Measurements from ENCODE around the gene TBC1D14. TPM values are rescaled to one million over a fixed set of nuclear protein-coding genes. Genes with fewer than 3 reads are reported as not detected.

TBC1D14 gene
- total RNA-seq, 2 donors from 2014 or later = 46.7 to 49.9 TPM

- ATAC-seq (ENCODE audit: insufficient number of reproducible peaks, low FRiP score, low read depth) (no peak), DNase-seq (ENCODE audit: low spot score) (no peak)
- TF ChIP-seq CTCF (IDR thresholded peaks at IDR 0.05) = no peak
- Histone ChIP-seq H3K9me3 (no peaks in the 10 kb centered on the region), H3K36me3 (no peaks in the 10 kb centered on the region), H3K27ac (no peak overlapping the region), H3K4me1 (ENCODE audit: control insufficient read depth in 1 of 2, low read depth in 2 of 2) (no peaks in the 10 kb centered on the region), H3K4me3 (no peak overlapping the region), H3K27me3 (replicated peaks; ENCODE audit: insufficient read depth) (no peaks in the 10 kb centered on the region)
These were observed 14.8 kb upstream of the TBC1D14 start for GRCh38 chr4:6894528-6895498.

GRCh38 chr4:6896035-6896434 is 13.6 kb upstream of the TBC1D14 start:
- DNase-seq (ENCODE audit: low spot score) (no peak), ATAC-seq (ENCODE audit: insufficient number of reproducible peaks, low FRiP score, low read depth) (no peak)
- Histone ChIP-seq H3K9me3 (no peaks in the 10 kb centered on the region), H3K27ac (no peak overlapping the region), H3K27me3 (replicated peaks; ENCODE audit: insufficient read depth) (no peaks in the 10 kb centered on the region), H3K4me1 (ENCODE audit: control insufficient read depth in 1 of 2, low read depth in 2 of 2) (no peaks in the 10 kb centered on the region), H3K36me3 (no peaks in the 10 kb centered on the region), H3K4me3 (no peak overlapping the region)
- no peak for TF ChIP-seq CTCF (IDR thresholded peaks at IDR 0.05)

GRCh38 chr4:6898763-6899162 is 10.9 kb upstream of the TBC1D14 start:
- Histone ChIP-seq H3K9me3 (no peaks in the 10 kb centered on the region), H3K4me3 (no peak overlapping the region), H3K27ac (no peak overlapping the region), H3K36me3 (no peaks in the 10 kb centered on the region), H3K27me3 (replicated peaks; ENCODE audit: insufficient read depth) (no peaks in the 10 kb centered on the region), H3K4me1 (ENCODE audit: control insufficient read depth in 1 of 2, low read depth in 2 of 2) (no peaks in the 10 kb centered on the region)
- ATAC-seq (ENCODE audit: insufficient number of reproducible peaks, low FRiP score, low read depth) (no peak), DNase-seq (ENCODE audit: low spot score) (no peak)
- no peak for TF ChIP-seq CTCF (IDR thresholded peaks at IDR 0.05)

- no peaks in the 10 kb centered on the region for H3K27me3 ChIP-seq (replicated peaks; ENCODE audit: insufficient read depth)
- no peak for ATAC-seq (ENCODE audit: insufficient number of reproducible peaks, low FRiP score, low read depth)
- H3K4me1 ChIP-seq (ENCODE audit: control insufficient read depth in 1 of 2, low read depth in 2 of 2) = no peaks in the 10 kb centered on the region
- H3K9me3 ChIP-seq = no peaks in the 10 kb centered on the region
- no peaks in the 10 kb centered on the region for H3K36me3 ChIP-seq
- no peak overlapping the region for H3K4me3 ChIP-seq
- no peak for TF ChIP-seq CTCF (IDR thresholded peaks at IDR 0.05)
- no peak overlapping the region for H3K27ac ChIP-seq
- DNase-seq (ENCODE audit: low spot score) = no peak
These were observed 9.3 kb upstream of the TBC1D14 start for GRCh38 chr4:6900181-6900812.

GRCh38 chr4:6900956-6901355 is 8.7 kb upstream of the TBC1D14 start:
- Histone ChIP-seq H3K9me3 (no peaks in the 10 kb centered on the region), H3K4me1 (ENCODE audit: control insufficient read depth in 1 of 2, low read depth in 2 of 2) (no peaks in the 10 kb centered on the region), H3K27me3 (replicated peaks; ENCODE audit: insufficient read depth) (no peaks in the 10 kb centered on the region), H3K27ac (no peak overlapping the region), H3K4me3 (no peak overlapping the region), H3K36me3 (no peaks in the 10 kb centered on the region)
- TF ChIP-seq CTCF (IDR thresholded peaks at IDR 0.05) = no peak
- DNase-seq (ENCODE audit: low spot score) = no peak
- ATAC-seq (ENCODE audit: insufficient number of reproducible peaks, low FRiP score, low read depth) = no peak
